ENCODE measurements around the gene ZP3.
"Not testable (repeated sequence)": the region's sequence is repeated elsewhere in the genome, so short reads cannot be mapped to it uniquely, and the experiment has no call there.

The ZP3 gene

GRCh38 chr7:76443846-76444245 is 19.1 kb downstream of the ZP3 start:
- DNase-seq: peak; percentile 41

GRCh38 chr7:76445577-76446008 is 20.8 kb downstream of the ZP3 start:
- peak; percentile 4 for DNase-seq

GRCh38 chr7:76457017-76457416 is 32.3 kb downstream of the ZP3 start:
- not testable (repeated sequence) for DNase-seq

DNA sequence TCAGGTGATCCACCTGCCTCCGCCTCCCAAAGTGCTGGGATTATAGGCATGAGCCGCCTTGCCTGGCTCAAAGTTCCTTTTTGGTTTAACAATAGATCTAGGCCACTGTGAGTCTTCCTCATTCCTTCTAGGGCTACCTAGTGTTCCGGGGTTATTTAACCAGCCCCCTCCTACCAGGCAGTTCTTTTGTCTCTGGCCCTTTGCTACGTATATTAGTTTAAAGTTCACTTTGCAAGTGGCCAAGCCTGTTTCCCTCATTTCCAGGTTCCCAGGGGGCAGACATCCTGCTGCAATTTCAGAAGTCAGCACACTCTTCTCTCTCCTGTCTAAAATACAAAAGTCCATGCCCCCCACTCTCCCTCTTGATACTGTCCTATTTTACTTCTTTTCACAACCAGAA is 33.8 kb downstream of the ZP3 start:
- DNase-seq: not testable (repeated sequence)

GRCh38 chr7:76460767-76461166 is 36.0 kb downstream of the ZP3 start:
- not testable (repeated sequence) for DNase-seq

GRCh38 chr7:76461464-76462101 is 36.8 kb downstream of the ZP3 start, which contains the start of gene DTX2:
Gene DTX2, plus strand, starts transcription at chr7:76461709. Its CDS starts 18,801 bp downstream, at chr7:76480510.
- not testable (repeated sequence) for DNase-seq

- DNase-seq: not testable (repeated sequence)
These were observed 37.6 kb downstream of the ZP3 start for GRCh38 chr7:76462271-76462882.

DNA sequence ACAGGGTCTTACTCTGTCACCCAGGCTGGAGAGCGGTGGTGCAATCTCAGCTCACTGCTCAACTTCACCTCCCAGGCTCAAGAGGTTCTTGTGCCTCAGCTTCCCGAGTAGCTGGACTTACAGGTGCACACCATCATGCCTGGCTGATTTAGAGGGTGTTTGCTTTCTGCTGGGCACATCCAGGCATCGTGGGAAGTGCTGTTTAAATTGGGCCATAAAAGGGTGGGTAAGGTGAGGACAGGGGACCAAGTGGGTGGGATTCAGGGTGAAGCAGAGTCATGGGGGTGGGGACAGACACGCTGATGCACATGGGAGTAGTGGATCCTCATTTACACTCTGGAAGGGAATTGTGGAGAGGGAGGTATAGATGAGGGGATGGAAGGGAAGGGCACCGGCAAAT is 40.2 kb downstream of the ZP3 start:
- DNase-seq: not testable (repeated sequence)

DNA sequence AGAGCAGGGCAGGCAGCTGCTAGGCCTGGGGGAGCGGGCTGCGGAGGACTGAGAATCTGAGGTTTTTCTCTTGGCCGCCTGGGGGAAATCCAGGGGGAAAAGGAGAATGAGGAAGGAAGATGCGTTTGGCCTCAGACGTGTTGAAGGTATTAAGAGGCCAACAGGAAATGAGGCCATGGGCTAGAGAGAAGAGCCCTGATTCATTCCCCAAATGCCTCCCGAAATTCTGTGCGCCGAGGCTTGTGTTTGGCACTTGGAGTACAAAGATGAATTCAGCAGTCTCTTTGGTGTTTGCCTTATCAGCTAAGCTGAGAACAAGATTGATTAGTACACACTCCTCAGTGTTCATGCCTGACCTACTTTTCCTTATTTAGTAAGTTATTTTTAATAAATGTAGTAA is 41.2 kb downstream of the ZP3 start:
- DNase-seq: not testable (repeated sequence)

DNA sequence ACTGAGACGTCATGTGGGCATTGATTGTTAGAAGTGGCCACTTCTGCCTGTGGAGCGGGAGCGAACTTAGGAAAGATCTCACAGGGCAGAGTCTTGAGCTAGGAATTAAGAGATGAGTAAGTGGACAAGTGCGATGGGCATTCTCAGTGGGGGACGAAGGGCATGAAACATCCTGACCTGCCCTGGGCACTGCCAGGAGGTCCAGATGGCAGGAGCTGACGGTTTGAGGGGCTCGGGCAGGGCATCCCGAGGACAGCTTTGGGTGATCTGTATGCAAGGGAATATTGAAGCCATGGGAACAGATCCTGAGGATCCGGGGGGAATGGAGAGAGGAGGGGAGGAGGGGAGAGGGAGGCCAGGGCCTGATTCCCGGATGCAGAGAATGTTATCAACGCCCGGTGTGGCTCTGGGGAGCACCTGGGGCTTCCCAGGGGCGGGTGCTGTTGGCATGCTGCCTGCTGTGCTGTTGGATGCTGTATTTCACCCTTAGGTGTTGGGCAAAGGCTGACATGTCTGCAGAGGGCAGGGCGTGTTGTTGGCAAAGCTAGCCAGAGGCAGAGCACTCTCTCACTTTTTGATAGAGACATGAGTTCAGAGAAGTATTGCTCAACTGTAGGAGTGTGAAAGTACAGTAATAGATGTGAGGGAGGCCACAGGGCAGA is 43.1 kb downstream of the ZP3 start:
- not testable (repeated sequence) for DNase-seq

- not testable (repeated sequence) for DNase-seq
These were observed 46.9 kb downstream of the ZP3 start for GRCh38 chr7:76471556-76472221.

DNA sequence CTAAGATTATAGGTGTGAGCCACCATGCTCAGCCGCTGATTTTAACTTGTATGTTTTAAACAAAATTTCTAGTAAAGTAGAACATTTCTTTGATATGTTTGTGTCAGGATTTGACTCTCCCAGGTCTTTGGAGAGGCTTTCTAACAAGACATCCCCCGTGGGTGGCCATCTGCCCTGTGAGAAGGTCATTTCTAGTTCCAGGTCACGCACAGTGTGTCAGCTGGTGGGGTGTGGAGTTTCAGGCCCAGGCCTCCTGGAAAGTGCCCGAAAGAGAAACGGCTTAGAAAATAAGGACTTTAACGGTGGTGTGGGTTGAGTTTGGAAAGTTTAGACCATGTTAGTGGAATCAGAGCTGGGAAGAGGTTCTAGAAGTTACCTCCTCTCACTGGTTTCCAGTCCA is 48.3 kb downstream of the ZP3 start:
- DNase-seq: not testable (repeated sequence)

DNA sequence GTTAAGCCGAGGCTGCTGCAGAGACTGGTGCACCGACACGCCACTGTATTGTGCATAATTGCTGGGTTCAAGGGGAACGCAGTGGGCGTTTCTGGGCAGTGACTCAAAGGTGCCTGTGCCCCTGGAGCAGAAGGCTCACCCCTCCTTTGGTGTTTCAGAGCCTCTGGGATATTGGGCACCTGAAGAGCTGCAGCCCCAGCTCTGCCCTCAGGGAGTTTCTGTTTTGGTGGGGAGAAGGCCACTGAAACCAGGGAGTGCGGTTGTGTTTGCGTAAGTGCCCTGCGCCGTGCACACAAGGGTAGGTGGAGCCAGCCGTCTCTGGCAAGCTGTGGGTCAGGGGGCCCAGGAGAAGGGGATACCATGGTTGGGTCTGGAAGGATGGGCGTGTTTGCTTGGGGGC is 51.5 kb downstream of the ZP3 start:
- DNase-seq: not testable (repeated sequence)

DNA sequence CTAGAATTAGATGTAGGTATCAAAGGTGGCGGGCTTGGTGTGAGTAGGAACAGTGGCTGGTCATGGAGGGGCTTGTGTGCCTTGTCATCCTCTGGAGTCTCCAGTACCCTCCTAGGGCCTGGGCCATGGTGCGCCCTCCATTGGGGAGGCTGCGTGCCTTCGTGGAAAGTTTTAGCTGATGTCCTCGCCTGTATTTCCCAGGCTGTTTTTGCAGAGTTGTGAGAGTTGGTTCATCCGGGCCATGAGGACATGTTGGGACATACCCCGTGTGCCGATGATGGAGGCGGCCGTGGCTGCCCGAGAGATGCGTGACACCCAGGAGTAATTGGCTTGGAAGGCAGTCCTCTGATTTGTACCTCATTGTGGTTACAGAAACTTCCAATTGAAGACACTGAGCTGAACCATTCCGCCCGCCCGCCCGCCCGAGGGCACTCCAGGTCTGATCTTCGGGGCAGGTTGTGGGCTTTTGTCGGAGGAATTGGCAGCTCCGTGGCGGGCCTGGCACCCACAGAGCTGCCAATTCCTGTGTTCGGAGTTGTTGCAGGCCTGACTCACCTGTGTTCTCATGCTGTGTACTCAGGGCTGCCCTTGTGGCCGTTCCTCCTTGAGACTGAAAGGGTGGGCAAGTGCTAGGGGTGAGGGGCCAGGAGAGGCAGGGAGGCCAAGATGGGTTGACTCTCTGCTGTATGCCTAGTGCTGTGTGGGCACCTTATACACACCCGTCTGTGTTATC is 52.2 kb downstream of the ZP3 start:
- DNase-seq: not testable (repeated sequence)

- DNase-seq: not testable (repeated sequence)
These were observed 54.9 kb downstream of the ZP3 start for GRCh38 chr7:76479628-76480027.

DNA sequence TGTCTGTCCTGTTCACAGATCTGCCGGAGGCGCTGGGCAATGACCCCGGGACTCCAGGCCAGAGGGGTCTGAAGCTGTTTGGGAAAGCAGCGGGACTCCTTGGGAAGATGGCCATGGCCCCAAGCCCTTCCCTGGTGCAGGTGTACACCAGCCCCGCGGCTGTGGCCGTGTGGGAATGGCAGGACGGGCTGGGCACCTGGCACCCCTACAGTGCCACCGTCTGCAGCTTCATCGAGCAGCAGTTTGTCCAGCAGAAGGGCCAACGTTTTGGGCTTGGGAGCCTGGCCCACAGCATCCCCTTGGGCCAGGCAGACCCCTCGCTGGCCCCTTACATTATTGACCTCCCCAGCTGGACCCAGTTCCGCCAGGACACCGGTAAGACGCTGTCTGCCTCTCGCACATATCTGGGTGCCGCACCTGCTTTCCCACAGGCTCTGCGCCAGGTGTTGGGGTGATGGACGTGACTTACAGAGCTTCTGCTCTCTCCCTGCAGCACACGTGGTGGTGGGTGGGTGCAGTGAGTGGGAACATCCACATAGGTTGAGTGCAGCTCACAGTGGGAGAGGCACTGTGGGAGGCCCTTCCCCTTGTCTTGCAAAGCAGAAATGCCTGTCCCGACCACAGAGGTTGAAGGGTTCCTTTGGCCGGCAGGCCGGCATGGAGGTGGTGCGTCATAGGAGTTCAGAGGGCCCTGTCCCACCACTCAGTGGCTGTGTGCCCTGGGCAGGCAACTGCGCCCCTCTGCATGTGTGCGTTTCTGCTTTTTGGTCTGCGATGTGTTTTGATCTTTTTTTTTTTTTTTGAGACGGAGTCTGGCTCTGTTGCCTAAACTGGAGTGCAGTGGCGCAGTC is 55.9 kb downstream of the ZP3 start:
- DNase-seq: not testable (repeated sequence)

DNA sequence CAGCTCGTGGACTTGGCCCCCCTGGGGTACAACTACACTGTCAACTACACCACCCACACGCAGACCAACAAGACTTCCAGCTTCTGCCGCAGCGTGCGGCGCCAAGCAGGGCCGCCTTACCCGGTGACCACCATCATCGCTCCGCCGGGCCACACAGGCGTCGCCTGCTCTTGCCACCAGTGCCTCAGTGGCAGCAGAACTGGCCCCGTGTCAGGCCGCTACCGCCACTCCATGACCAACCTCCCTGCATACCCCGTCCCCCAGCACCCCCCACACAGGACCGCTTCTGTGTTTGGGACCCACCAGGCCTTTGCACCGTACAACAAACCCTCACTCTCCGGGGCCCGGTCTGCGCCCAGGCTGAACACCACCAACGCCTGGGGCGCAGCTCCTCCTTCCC is 57.9 kb downstream of the ZP3 start:
- not testable (repeated sequence) for DNase-seq

DNA sequence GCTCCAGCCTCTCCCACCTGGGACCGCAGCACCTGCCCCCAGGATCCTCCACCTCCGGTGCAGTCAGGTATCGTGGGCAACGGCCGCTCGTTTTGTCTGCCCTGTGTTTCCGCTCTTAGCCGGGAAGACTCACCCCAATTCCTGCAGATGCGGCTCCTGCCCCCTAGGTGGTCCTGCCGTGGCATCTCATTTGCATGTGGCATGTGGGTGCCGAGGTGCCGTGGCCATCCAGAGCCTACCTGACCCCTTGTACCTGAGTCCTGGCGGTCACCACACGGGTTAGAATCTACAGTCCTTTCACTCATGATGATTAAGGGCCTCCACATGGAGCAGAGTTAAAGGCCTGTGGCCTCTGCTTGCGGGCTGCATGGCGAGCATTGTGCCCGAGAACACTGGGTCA is 58.3 kb downstream of the ZP3 start:
- not testable (repeated sequence) for DNase-seq

- not testable (repeated sequence) for DNase-seq
These were observed 59.7 kb downstream of the ZP3 start for GRCh38 chr7:76484456-76484855.

DNA sequence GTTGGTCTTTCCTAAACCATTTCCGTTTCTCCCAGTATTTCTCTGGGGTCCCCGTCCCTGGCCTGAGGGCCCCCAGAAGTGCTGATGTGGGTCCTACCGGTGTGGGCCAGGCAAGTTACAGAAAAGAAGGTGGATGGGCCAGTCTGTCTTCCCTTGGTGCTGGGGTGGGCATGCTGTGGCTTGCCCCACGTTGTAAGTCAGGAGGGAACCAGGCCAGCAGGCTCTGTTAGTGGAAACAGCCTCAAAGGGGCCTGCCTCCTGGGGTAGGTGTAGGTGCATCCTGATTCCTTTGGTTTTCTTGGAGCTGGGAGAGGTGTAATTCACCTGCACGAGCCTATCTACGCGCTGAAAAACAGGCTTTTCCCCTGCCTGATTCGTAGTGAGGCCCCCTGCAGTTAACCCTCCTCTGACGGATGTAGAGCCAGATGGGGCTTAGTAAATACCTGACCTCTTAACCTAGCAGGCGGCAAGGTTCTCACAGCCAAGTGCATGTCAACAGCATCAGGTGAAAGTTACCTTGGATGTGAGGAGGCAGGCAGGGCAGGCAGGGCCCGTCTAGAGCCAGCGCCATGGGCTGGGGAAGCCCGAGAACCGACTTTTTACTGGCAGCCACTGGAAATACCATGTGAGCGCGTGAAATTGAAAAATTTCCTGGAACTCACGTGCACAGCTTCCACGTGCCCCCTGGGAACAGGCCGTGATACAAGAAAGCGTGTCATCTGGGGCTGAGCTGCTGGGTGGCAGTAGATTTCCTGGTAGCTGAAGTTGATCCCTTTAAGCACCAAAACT is 61.3 kb downstream of the ZP3 start:
- DNase-seq: not testable (repeated sequence)

DNA sequence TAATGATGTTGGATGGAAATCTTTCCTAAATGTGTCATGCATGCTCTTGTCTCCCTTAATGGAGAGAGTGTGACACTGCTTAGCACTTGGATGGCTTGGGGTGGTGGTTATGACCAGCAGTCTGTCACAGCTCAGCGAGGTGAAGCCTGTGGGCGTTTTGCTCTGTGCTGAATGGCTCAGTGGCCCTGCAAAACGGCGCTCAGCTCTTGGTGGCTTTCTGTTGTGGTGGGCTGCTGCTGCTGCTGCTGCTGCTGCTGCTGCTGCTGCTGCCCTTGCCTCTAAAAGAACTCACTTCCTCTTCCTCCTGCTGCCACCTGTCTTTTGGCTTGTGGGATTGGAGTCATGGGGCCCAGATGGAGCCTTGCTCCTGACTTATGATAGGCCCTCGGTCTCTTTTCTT is 61.9 kb downstream of the ZP3 start:
- not testable (repeated sequence) for DNase-seq
